Osteoblast (primary cell): ENCODE results near the gene CHD1L. TPM values are rescaled to one million over a fixed set of nuclear protein-coding genes. Genes with fewer than 3 reads are reported as not detected.
A peak's percentile ranks its signal among the peaks of the same experiment; 100 is the strongest.

Experiments
- DNase-seq: peaks from one replicate; pipeline ENCODE4 v3.0.0; 2011; ENCODE audit warnings: low spot score, mixed read lengths; ENCODE audit not compliant: insufficient read length; ENCODE audit errors: missing footprints
- H2AFZ ChIP-seq: 2 replicates; pipeline ENCODE4 v1.6.0; 2011; ENCODE audit warnings: mild to moderate bottlenecking, low read length
- H3K27ac ChIP-seq: 2 replicates; pipeline ENCODE4 v1.5.1; 2011; ENCODE audit warnings: mild to moderate bottlenecking, low read depth, low read length, moderate library complexity
- H3K27me3 ChIP-seq: 2 replicates; pipeline ENCODE4 v1.6.0; 2012; ENCODE audit warnings: mild to moderate bottlenecking, control low read depth, inconsistent platforms, low read length, moderate library complexity; ENCODE audit not compliant: insufficient read depth
- H3K36me3 ChIP-seq: 2 replicates; pipeline ENCODE4 v1.5.1; 2011; ENCODE audit warnings: mild to moderate bottlenecking, low read length, control low read depth, moderate library complexity; ENCODE audit not compliant: insufficient read depth
- H3K4me1 ChIP-seq: 2 replicates; pipeline ENCODE4 v1.5.1; 2011; ENCODE audit warnings: mild to moderate bottlenecking, low read length, control low read depth, moderate library complexity; ENCODE audit not compliant: insufficient read depth
- H3K4me2 ChIP-seq: 2 replicates; pipeline ENCODE4 v1.6.0; 2011; ENCODE audit warnings: mild to moderate bottlenecking, low read length; ENCODE audit not compliant: insufficient read depth
- H3K4me3 ChIP-seq: fragments of 200-600 bp; sonication (generic); 3 replicates; pipeline ENCODE4 v1.5.1; 2012; ENCODE audit warnings: mild to moderate bottlenecking, low read length, inconsistent platforms; ENCODE audit not compliant: insufficient read depth
- H3K79me2 ChIP-seq: 2 replicates; pipeline ENCODE4 v1.6.0; 2012; ENCODE audit warnings: mild to moderate bottlenecking, low read length, control low read depth, inconsistent platforms; ENCODE audit not compliant: insufficient read depth
- H3K9me3 ChIP-seq: 2 replicates; pipeline ENCODE4 v1.5.1; 2011; ENCODE audit warnings: low read depth, low read length, control low read depth
- H4K20me1 ChIP-seq: 2 replicates; pipeline ENCODE4 v1.6.0; 2012; ENCODE audit warnings: mild to moderate bottlenecking, low read length, control low read depth; ENCODE audit not compliant: insufficient read depth
- total RNA-seq: library from RNA; depleted of rRNA; stranded (reverse); fragments of >200 nt; gene quantifications from 2 replicates; pipeline ENCODE4 v1.2.3, GENCODE V29; 2012
- TF ChIP-seq, protein P1 (sequence below): IDR thresholded peaks from 2 replicates; pipeline ENCODE4 v1.5.1; 2011; ENCODE audit warnings: mild to moderate bottlenecking, low read depth, low read length, moderate library complexity; ENCODE audit errors: extremely low read depth

Gene CHD1L
- total RNA-seq, 1 donor, result 27.5 TPM

- Histone ChIP-seq H4K20me1 (no peaks in the 10 kb centered on the region), H3K4me2 (no peak overlapping the region), H3K79me2 (no peaks in the 10 kb centered on the region), H3K4me1 (peaks cover 15% of the 10 kb centered on the region), H3K4me3 (no peak overlapping the region), H3K27ac (peak overlapping the region; percentile 89), H3K27me3 (no peaks in the 10 kb centered on the region), H3K36me3 (peaks cover 60% of the 10 kb centered on the region), H2AFZ (no peak overlapping the region), H3K9me3 (no peaks in the 10 kb centered on the region)
- TF ChIP-seq, protein P1, sequence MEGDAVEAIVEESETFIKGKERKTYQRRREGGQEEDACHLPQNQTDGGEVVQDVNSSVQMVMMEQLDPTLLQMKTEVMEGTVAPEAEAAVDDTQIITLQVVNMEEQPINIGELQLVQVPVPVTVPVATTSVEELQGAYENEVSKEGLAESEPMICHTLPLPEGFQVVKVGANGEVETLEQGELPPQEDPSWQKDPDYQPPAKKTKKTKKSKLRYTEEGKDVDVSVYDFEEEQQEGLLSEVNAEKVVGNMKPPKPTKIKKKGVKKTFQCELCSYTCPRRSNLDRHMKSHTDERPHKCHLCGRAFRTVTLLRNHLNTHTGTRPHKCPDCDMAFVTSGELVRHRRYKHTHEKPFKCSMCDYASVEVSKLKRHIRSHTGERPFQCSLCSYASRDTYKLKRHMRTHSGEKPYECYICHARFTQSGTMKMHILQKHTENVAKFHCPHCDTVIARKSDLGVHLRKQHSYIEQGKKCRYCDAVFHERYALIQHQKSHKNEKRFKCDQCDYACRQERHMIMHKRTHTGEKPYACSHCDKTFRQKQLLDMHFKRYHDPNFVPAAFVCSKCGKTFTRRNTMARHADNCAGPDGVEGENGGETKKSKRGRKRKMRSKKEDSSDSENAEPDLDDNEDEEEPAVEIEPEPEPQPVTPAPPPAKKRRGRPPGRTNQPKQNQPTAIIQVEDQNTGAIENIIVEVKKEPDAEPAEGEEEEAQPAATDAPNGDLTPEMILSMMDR, result no peak
- no peak for DNase-seq
These were observed 29.6 kb downstream of the CHD1L start for GRCh38 chr1:147272042-147272441.

GRCh38 chr1:147273409-147274336, 31.2 kb downstream of the CHD1L start:
- peak; percentile 69 for DNase-seq
- Histone ChIP-seq H3K4me2 (peak overlapping the region; percentile 76), H3K27ac (peak overlapping the region; percentile 89), H2AFZ (peak overlapping the region; percentile 23), H3K4me3 (no peak overlapping the region), H3K27me3 (no peaks in the 10 kb centered on the region), H3K79me2 (no peaks in the 10 kb centered on the region), H4K20me1 (no peaks in the 10 kb centered on the region), H3K36me3 (peaks cover 46% of the 10 kb centered on the region), H3K4me1 (peaks cover 15% of the 10 kb centered on the region), H3K9me3 (no peaks in the 10 kb centered on the region)
- TF ChIP-seq, protein P1, result peak; percentile 57

GRCh38 chr1:147281950-147282349, 39.5 kb downstream of the CHD1L start:
- Histone ChIP-seq H3K27me3 (no peaks in the 10 kb centered on the region), H3K9me3 (no peaks in the 10 kb centered on the region), H3K36me3 (peaks cover 50% of the 10 kb centered on the region), H3K27ac (no peak overlapping the region), H4K20me1 (peaks cover 4% of the 10 kb centered on the region), H3K4me1 (peaks cover 2% of the 10 kb centered on the region), H3K4me3 (no peak overlapping the region), H3K4me2 (no peak overlapping the region), H2AFZ (no peak overlapping the region), H3K79me2 (no peaks in the 10 kb centered on the region)
- TF ChIP-seq, protein P1, result no peak
- DNase-seq, result no peak

GRCh38 chr1:147283011-147283410, 40.5 kb downstream of the CHD1L start:
- H2AFZ ChIP-seq, result no peak overlapping the region
- H3K4me1 ChIP-seq, result peaks cover 6% of the 10 kb centered on the region
- no peaks in the 10 kb centered on the region for H3K27me3 ChIP-seq
- peaks cover 59% of the 10 kb centered on the region for H3K36me3 ChIP-seq
- no peak overlapping the region for H3K4me2 ChIP-seq
- TF ChIP-seq, protein P1, result no peak
- H3K27ac ChIP-seq, result no peak overlapping the region
- H3K9me3 ChIP-seq, result no peaks in the 10 kb centered on the region
- no peak overlapping the region for H3K4me3 ChIP-seq
- H3K79me2 ChIP-seq, result no peaks in the 10 kb centered on the region
- no peak for DNase-seq
- H4K20me1 ChIP-seq, result peaks cover 4% of the 10 kb centered on the region
